ENCODE measurements around the gene SMIM41.

SMIM41 gene

DNA sequence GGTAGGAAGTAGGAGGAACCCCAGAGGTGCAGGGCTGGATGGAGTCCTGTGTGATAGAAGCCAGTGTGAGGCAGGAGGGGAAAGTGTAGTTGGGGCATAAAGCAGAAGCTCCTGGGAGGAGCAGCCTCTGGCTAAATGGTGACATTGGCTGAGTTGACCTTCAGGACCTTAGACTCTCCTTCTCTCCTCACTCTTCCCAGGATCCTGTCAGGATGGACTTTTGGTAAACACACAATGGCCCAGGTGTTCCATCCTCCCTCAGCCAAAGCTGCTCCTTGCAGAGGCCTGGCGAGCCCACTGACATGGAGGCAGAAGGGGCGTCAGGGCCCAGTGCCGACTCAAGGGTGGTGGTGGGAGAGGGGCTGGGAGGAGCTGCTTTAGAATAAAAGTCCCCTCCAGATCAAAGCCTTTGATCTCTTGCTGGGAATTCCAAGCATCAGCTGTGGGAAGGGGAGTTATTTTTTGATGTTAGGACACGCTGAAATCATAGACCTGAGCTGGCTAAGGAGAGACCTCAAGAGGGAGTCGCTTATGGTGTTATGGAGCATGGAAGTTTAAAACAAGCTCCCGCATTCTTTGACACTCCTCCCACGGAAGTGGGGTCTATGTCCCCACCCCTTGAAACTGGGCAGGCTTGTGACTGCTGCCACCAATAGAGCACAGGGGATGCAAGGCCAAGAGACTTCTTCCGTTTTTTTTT is 44.1 kb downstream of the SMIM41 start:
- no peak for DNase-seq

DNA sequence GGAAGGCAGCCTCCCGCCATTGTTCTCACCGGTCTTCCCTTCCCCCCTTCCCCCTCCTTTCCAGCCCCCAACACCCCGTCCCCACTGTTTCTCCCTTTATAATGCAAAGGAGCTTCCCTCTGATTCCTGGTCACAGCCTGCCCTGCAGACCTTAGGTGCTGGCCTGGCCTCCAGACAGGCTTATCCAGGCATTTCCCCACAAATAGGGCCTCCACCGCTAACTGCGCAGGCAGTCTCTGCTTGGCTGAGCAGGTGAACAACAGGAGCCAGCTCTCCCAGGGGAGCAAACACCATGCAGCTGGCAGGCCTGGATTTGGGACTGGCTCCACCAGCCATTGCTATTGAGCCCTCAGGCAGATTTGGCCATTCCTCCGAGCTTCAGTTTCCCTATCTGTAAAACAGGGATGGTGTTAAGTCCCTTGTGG is 46.0 kb downstream of the SMIM41 start:
- DNase-seq, result no peak

DNA sequence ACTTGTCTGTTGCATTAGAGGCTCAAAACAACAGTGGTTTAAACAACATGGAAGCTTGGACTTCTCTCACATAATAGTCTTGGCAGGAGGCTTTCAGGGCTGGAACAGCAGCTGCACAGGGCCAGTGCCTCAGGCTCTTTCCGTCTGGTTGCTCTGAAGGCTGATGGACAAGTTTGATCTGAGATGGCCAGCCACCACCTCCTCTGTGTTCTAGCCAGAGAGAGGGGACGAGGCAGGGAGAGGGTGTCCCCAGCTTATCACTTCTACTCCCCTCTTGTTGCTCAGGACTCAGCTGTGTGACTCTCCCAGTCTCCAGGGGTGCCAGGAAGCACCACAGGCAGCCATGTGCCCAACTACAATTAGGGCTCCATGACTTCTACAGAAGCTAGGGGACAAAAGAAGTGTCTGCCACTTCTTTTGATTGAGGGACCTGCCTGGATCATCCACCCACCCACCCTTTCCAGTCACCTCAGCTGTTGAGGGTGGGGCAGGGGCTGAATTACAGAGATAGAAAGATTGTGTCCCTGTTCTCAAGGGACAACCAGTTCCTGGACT is 46.6 kb downstream of the SMIM41 start:
- DNase-seq, result no peak

DNA sequence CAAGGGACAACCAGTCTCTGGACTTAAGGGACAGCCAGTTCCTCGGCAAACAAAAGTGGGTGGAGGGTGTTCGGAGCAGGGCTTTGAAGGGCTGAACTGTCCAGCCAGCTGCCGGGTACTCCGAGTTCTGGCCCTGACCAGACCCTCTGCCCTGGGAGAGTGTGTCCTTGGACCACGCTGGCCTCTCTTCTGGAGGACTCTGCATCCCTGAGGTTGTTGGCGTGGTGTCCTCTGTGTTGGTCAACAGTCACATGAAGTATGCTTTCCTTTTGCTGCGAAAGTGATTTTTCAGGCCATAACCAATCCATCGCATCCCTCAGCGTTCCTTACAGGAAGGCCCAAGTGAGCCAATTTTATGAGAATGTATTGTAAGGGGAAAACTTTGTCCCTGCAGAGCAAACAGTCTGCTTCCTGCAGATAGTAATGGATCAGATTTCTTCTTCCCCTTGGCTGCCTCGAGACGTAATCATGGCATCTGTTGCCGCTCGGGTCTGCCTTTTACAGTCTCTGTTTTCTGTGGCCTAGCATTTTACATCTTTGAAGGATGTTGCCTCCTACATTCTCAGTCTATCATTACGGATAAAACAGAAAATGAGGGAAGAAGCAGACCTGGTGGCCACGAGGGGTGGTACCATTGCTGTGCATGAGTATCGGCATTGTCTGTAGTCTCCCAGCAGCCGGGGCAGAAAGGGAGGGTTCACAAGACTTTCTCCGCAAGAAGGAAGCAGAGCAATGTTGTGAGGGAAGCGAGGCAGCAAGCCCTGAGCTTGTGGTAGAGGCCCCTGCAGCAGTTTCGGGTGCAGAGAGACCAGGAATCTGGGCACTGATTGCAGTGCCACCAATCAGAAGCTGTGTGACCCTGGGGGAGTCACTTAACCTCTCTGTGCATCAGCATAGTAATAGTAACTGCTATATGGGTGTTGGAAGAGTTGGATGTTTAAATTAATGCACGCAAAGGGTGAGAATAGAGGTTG is 47.4 kb downstream of the SMIM41 start:
- DNase-seq, result no peak

DNA sequence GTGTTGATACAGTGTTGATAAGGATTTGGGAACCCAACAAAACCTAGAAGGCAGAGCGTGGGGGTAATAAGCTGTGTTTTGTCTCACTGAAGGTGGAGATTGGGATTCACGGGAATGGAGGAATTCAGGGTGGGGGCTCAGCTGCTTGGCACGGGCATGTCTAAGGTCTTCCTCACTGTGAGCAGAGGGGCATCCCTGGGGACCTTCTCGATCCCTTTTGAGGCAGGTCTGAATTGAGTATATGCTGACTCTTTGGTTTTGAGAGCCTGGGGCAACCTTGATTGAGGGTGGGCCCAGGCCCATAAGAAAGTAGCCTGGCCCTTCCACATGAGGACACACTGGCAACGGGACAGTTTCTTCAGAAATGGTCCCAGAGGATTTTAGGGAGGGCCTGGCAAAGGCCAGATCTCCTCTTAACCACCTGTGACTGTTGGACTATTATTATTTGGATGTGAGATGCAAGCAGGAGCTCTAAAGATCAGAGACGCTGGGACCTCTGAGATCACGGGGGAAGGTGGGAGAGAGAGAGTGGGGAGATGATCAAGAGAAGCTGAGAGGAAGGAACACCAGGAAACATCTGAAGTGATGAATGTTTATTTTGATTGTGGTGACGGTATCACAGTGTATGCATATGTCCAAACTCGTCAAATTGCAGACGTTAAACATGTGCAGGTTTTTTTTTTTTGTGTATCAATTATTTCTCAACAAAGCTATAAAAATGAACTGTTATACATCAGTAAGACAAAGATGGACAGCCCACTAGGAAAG is 48.4 kb downstream of the SMIM41 start:
- no peak for DNase-seq

DNA sequence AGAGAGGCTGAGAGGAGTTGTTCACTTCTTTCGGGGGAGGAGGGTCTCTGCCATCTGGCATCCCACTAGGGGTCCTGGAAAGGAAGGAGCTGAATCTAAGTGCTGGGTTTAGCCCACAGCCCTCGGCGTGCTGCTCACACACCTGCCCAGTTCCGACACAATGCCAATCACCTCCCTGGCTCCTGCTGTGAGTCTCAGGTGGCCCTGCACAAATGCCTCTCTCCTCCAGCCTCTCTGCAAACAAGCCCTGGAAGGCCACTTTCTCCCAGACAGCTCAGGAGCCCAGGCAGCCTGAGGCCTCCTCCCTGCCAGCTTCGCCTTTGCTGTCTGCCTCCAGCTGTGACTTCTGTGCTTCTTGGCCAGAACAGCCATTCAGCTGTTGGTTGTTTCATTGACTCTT is 51.2 kb downstream of the SMIM41 start:
- DNase-seq, result no peak

DNA sequence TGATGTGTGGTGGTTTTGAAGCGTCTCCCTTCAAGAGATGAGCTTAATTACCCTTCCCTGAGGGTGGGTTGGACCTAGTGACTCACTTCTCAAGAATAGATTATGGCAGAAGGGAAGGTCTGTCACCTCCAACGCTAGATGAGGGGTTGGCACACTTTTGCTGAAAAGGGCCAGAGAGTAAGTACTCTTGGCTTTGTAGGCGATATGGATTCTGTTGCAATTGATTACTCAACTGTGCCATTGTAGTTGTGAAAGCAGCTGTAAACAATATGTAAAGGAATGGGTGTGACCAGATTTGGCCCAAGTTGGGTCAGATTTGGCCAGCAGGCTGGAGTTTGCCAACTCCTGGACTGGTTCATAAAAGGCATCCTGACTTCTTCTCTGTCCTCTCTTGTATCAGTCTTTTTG is 53.3 kb downstream of the SMIM41 start:
- no peak for DNase-seq

DNA sequence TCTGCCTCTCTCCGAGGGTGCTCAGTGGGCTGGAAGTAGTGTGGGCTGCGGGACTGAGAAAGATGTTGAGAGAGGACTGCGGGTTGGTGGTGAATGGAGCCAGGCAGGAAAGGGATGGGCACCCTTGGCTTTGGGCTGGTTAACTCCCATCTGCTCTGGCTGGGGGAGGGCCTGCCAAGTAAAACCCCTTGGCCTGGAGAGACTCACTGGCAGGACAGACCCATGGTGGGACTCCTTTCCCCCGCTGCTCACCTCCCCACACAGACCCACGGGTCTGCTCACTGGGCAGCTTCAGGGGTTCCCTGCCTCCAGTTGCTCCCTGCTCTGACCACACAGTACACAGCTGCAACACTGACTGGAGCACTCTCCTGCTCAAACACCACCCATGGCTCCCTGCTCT is 58.2 kb downstream of the SMIM41 start:
- no peak for DNase-seq

DNA sequence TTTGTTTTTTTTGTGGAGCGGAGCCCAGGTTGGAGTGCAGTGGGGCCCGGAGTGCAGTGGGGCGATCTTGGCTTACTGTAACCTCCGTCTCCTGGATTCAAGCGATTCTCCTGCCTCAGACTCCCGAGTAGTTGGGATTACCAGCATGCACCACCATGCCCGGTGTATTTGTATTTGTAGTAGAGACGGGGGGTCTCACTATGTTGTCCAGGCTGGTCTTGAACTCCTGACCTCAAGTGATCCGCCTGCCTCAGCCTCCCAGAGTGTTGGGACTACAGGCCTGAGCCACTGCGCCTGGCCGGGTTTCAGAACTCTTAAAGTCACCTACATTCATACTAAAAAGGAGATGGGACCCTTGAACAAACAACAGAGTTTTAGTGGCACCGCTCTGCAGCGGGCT is 59.6 kb downstream of the SMIM41 start:
- DNase-seq, result no peak

DNA sequence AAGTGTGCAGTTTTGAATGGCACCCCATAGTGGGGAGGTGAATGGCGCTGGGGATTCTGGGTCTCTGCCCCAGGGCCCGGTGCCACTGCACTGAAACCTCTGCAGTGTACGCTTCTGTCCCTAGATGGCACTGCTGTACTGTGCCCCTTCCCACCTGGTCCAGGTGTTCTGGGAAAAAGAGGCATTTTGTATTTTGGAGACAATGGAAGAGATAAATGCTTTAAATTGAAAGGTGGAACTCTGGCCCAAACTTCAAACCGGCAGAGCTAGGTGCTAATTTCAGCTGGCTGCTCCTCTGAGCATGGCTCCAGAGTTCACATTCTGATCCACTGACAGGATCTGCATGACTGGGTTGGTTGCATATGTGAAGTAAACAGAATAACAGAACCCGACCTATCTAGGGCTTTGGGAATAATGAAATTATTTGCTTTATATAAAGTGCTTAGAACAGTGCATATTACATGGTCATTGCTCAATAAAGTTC is 60.1 kb downstream of the SMIM41 start:
- DNase-seq, result no peak

DNA sequence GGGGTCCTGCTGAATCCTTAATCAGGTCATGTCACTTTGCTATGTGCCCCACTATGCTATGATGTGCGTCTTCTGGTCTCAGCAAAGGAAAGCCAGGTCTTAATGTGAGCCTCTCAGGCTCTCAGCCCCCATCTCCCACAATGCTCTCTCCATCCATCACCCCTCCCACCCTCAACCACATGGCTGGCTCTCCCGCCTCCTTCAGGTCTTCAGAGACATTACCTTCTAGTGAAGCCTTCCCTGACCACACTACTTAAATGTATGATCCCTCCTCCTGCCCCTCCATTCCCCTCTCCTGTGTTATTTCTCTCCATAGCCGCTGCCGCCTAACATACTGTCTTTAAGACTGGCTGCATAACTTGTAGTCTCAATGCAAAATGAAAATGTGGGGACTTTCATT is 61.8 kb downstream of the SMIM41 start:
- DNase-seq, result no peak

DNA sequence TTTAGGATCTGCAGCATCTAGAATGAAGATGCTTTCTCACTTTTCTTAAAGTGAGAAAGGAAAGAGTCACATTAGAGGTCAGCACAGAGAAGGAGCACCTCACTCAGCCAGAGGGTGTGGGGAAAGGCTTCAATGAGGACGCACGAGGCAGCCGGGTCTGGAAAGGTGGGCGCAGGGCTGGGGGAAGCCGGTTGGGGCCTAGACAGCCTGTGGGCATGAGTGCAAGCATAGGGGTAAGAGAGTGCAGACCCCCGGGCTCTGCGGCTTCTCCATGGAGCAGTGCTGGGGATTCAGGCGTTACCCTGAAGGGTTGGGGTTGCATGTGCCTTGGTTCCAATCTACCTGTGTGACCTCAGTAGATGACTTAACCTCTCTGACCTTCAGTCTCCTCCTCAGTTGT is 62.4 kb downstream of the SMIM41 start:
- no peak for DNase-seq

DNA sequence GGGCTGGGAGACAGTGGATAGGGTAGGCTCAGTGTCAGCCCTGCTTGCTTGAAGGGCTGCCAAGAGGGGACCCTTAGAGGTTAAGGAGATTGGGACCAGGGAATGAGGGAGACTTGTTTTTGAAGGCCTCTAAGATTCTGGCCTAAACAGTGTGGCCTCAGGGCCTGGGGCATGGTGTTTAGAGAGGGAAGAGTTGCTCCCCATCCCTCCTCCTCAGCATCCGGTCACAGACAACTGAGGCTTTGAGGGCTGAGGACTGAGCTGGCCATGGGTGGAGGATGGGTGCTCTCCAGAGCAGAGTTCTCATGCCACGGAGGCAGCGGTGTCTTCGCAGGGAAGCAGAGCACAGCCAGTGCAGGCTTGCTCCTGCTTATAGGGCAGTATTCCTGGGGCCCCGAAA is 62.9 kb downstream of the SMIM41 start:
- no peak for DNase-seq

DNA sequence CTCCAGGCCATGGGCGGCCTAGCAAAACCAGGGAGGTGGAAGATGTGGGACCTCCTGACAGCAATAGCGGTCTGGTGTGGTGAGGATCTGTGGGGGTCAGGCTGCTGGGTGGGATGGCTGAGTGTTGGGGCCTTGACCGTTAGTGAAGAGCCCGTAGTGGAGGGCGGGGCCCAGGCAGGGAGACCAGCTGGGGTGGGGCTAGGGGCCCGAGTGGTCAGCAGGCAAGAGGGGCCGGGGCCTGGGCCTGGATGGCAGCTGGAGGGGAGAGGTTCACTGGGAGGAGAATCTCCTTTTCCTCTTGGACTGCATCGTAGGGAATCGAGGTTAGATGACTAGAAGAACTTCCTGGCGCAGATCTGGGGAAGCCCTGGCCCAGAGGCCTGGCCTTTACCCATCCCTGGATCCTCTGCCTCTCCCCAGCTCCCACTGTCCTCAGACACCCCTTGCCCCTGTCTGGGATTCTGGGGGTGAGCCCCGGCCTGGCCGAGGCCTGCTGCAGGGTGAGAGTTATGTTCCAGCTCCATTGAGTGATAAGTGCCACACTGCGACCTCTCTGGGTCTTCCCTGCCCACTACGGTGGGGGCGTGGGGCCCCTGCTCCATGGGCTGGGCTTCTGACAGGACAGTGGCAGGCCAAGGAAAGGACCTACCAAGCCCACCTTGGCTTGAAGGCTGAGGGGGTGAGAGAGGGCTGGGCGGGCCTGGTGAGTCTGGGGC is 65.2 kb downstream of the SMIM41 start:
- no peak for DNase-seq

DNA sequence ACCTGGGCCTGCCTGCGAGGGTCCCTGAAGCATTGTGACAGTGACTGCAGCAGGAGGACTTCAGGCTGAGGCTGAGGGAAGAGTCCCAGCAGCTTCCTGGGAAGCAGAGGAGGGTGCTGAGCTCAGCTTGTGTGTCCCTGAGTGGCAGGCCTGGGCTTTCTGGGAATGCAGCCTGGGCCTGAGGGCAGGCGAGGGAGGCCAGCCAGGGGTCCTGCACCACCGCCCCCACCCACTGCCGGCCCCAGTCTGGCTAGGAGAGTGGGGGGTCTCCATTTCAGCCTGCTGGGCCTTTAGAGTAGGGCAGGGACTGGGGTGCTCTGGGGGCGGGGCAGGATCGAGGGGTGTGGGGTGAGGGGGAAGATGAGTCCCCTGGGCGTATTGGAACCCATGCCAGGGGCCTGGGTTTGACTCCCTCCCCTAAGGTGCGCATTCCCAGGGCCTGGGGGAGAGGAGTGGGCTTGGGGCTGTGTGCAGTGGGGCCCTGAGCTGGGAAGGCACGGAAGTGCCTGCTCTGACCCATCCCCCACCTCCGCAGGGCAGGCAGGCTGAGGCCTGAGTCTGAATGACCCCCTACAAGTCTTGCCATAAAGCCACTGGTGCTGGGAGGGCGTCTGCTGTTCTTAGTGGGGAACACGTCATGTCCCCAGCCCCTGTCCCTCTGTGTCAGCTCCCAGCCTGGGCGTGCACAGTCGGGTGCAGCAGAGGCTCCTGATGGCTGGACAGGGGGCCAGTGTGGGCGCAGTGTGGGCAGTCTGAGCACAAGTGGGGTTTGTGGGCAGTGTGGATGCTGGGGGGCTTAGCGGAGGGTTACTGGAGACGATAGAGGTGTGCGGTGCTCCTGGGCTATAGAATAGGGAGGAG is 66.0 kb downstream of the SMIM41 start:
- DNase-seq, result no peak

DNA sequence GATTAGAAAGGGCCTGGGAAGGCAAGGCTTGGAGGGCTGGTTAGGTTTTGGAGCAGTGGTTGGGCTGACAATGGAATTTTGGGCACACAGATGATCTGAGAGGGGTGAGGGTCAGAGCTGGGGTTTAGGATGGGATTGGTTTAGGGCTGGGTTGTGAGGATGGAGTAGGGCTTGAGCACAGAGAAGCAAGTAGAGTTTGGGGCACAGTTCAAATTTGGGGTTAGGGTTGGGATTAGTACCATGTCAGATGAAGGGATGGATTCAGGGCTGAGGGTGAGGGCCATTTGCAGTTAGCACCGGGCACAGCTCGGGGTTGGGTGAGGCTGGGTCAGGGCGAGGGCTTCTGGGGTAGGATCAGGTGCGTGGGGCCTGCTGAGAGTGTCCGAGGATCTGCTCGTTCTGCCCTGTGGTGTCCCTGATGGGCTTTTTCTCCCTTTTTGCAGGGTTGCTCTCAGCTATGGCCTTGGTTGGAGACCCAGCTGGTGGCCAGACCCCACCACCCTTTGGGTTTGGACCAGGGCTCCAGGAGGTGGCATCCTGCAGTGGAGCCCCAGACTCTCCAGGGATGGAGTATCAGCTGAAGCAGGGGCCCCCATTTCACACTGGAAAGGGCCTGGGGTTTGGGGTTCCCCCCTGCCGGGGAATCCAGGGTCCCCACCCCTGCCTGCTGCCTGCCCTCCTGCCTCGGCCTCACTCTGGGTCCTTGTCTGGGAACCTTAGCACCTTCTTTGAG is 66.8 kb downstream of the SMIM41 start:
- DNase-seq, result no peak

DNA sequence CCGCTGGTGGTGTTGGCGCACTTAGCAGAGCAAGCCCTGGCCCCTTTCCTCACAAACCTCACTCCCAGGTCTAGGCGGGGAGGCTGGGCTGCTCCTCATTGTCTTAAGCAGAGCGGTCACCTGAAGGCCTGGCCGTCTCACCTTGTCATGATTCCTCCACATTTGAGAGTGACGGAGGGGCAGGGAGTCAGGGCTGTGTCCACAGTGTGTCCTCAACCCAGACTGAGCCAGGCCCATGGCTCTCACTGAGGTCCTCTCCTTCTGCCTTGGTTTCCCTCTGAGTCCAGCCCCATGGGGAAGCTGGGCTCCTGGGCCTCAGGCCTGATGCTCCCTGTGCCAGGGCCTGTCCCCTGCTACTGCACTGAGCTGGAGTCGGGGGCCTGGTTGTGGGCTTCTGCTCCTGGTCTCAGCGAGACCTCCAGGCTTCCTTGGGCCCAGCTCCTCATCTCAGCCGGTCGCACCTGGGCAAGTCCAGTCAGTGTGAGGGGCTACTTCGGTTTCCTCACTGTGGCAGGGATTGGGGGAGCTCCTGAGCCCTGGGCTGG is 67.4 kb downstream of the SMIM41 start:
- DNase-seq, result no peak

DNA sequence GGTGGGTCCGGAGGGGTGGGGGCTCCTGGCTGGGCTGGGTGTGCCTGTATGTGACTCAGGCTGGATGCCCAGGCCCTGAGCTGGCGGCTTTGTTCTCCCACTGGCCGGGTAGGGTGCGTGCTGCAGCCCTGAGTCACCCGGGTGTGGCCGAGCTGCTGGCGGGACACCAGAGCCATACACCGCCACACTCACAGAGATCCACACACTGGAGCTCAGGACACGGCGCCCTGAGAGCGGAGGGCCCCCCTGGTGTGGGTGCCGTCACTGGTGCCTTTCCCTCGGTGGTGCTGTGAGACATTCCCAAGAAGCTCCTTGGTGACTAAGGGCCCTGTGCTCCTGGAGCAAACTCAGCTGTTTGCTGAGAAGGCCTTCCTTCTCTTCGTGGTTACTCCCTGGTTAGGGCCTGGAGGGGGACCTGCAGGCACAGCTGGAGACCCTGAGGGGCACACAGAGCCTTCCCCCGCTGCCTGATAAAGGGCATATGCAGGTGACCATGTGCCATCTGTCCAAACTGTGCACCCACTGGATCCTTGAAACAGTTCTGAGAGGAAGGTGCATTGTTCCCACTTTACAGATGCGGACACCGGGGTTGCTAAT is 68.0 kb downstream of the SMIM41 start:
- no peak for DNase-seq

DNA sequence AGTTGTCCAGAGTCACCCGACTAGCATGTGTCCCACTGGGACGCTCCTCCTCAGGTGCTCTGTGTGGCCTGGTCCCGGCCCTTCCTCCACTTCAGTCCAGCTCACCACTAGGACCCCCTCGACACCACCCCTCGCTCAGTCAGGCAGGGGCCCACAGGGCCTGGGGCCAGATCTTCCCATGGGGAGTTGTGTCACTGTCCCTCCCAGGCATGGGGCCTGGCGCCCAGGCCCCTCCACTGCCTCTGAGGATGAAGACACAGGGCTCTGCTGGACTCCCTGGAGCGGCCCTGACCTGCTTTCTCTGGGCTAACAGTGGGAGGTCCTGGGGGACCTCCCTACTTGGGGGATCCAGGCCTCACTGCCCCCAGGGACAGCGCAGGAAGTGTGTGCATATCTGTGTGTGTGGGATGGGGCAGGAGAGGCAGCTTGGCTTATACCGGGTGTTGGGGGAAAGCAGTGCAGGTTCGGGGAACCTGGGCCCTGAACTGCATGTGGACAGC is 68.5 kb downstream of the SMIM41 start:
- no peak for DNase-seq

All from NK-92 treated with Interleukin-12 subunit alpha and Interleukin-12 subunit beta, amount 100 ng/mL, for 24 hours (cell line).